Measurements from ENCODE around the gene ACTN4.
A peak's percentile ranks its signal among the peaks of the same experiment; 100 is the strongest.

Gene ACTN4

DNA sequence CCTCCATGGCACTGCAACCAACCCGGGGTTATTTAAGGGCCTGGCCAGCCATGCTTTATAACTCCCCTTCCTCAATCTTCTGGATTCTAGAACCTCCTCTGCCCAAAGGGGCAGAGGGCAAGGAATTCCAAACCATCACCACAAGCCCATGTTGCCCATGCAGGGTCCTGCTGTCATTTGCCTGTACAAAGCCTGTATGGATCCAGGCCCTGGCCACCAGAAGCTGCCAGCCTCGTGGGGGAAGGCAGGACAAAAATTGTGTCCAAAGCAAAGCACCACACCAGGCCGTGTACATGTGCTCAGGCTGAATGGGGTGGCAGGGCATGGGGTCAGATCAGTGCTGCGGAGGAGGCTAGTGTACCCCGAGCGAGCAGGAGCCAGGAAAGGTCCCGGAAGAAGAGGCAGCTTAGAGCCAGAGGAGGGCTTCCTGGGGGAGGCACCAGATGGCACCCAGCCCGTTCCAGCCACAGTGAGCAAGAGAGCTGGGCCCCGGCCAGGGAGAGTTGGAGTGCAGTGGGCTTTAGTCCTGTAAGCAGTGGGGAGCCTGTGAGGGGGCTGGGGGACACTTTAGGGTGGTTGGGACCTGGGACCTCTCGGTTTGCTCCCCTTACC lies 61.1 kb downstream of the ACTN4 start:
- Histone ChIP-seq H3K27me3 (ENCODE audit: control insufficient read depth in 2 of 2, insufficient read depth in 2 of 2, low read length in 2 of 2) (no peaks in the 10 kb centered on the region), H3K4me3 (ENCODE audit: low read length in 2 of 2) (no peak overlapping the region), H3K36me3 (ENCODE audit: control insufficient read depth in 2 of 2, insufficient read depth in 2 of 2, low read length in 2 of 2) (peaks cover 92 to 98% of the 10 kb centered on the region in 2 donors), H3K4me1 (ENCODE audit: control insufficient read depth in 2 of 2, insufficient read depth in 2 of 2, low read length in 2 of 2) (peaks cover 10 to 18% of the 10 kb centered on the region in 2 donors), H3K9me3 (ENCODE audit: control insufficient read depth in 2 of 2, low read length in 2 of 2) (no peaks in the 10 kb centered on the region), H3K9ac (ENCODE audit: low read depth in 1 of 2, low read length in 2 of 2) (no peak overlapping the region), H3K27ac (ENCODE audit: low read depth in 2 of 2, low read length in 2 of 2) (peak overlapping the region; percentile 49)

GRCh38 chr19:38709119-38709518 lies 61.7 kb downstream of the ACTN4 start:
- peak overlapping the region; percentile 14 to 24 for H3K27ac ChIP-seq (ENCODE audit: low read depth in 2 of 2, low read length in 2 of 2)

GRCh38 chr19:38709671-38710415 lies 62.4 kb downstream of the ACTN4 start:
- Histone ChIP-seq H3K4me3 (ENCODE audit: low read length in 2 of 2) (no peak overlapping the region), H3K27ac (ENCODE audit: low read depth in 2 of 2, low read length in 2 of 2) (peak overlapping the region in 1 of 2 donors; percentile 14), H3K9me3 (ENCODE audit: control insufficient read depth in 2 of 2, low read length in 2 of 2) (no peaks in the 10 kb centered on the region), H3K4me1 (ENCODE audit: control insufficient read depth in 2 of 2, insufficient read depth in 2 of 2, low read length in 2 of 2) (peaks cover 10 to 18% of the 10 kb centered on the region in 2 donors), H3K27me3 (ENCODE audit: control insufficient read depth in 2 of 2, insufficient read depth in 2 of 2, low read length in 2 of 2) (no peaks in the 10 kb centered on the region), H3K36me3 (ENCODE audit: control insufficient read depth in 2 of 2, insufficient read depth in 2 of 2, low read length in 2 of 2) (peaks cover 93 to 97% of the 10 kb centered on the region in 2 donors), H3K9ac (ENCODE audit: low read depth in 1 of 2, low read length in 2 of 2) (no peak overlapping the region)

More at GRCh38 chr19:38709119-38709518, 61.7 kb downstream of the ACTN4 start:
- Histone ChIP-seq H3K4me1 (ENCODE audit: control insufficient read depth in 2 of 2, insufficient read depth in 2 of 2, low read length in 2 of 2) (peaks cover 10 to 18% of the 10 kb centered on the region in 2 donors), H3K27me3 (ENCODE audit: control insufficient read depth in 2 of 2, insufficient read depth in 2 of 2, low read length in 2 of 2) (no peaks in the 10 kb centered on the region), H3K9ac (ENCODE audit: low read depth in 1 of 2, low read length in 2 of 2) (no peak overlapping the region), H3K36me3 (ENCODE audit: control insufficient read depth in 2 of 2, insufficient read depth in 2 of 2, low read length in 2 of 2) (peaks cover 93 to 97% of the 10 kb centered on the region in 2 donors), H3K4me3 (ENCODE audit: low read length in 2 of 2) (no peak overlapping the region), H3K9me3 (ENCODE audit: control insufficient read depth in 2 of 2, low read length in 2 of 2) (no peaks in the 10 kb centered on the region)

- H3K36me3 ChIP-seq (ENCODE audit: control insufficient read depth in 2 of 2, insufficient read depth in 2 of 2, low read length in 2 of 2): peaks cover 89 to 95% of the 10 kb centered on the region in 2 donors
- no peak overlapping the region for H3K9ac ChIP-seq (ENCODE audit: low read depth in 1 of 2, low read length in 2 of 2)
- H3K27ac ChIP-seq (ENCODE audit: low read depth in 2 of 2, low read length in 2 of 2): peak overlapping the region in 1 of 2 donors; percentile 27
These were observed 62.9 kb downstream of the ACTN4 start for GRCh38 chr19:38710416-38710702.

GRCh38 chr19:38710928-38711725 lies 63.7 kb downstream of the ACTN4 start:
- Histone ChIP-seq H3K27me3 (ENCODE audit: control insufficient read depth in 2 of 2, insufficient read depth in 2 of 2, low read length in 2 of 2) (no peaks in the 10 kb centered on the region), H3K9ac (ENCODE audit: low read depth in 1 of 2, low read length in 2 of 2) (no peak overlapping the region), H3K36me3 (ENCODE audit: control insufficient read depth in 2 of 2, insufficient read depth in 2 of 2, low read length in 2 of 2) (peaks cover 83 to 92% of the 10 kb centered on the region in 2 donors), H3K4me1 (ENCODE audit: control insufficient read depth in 2 of 2, insufficient read depth in 2 of 2, low read length in 2 of 2) (peaks cover 8 to 14% of the 10 kb centered on the region in 2 donors), H3K4me3 (ENCODE audit: low read length in 2 of 2) (no peak overlapping the region), H3K9me3 (ENCODE audit: control insufficient read depth in 2 of 2, low read length in 2 of 2) (no peaks in the 10 kb centered on the region), H3K27ac (ENCODE audit: low read depth in 2 of 2, low read length in 2 of 2) (peak overlapping the region in 1 of 2 donors; percentile 27)

More at GRCh38 chr19:38710416-38710702, 62.9 kb downstream of the ACTN4 start:
- Histone ChIP-seq H3K4me3 (ENCODE audit: low read length in 2 of 2) (no peak overlapping the region), H3K9me3 (ENCODE audit: control insufficient read depth in 2 of 2, low read length in 2 of 2) (no peaks in the 10 kb centered on the region), H3K4me1 (ENCODE audit: control insufficient read depth in 2 of 2, insufficient read depth in 2 of 2, low read length in 2 of 2) (peaks cover 10 to 18% of the 10 kb centered on the region in 2 donors), H3K27me3 (ENCODE audit: control insufficient read depth in 2 of 2, insufficient read depth in 2 of 2, low read length in 2 of 2) (no peaks in the 10 kb centered on the region)

- H3K9ac ChIP-seq (ENCODE audit: low read depth in 1 of 2, low read length in 2 of 2): no peak overlapping the region
- peaks cover 83 to 92% of the 10 kb centered on the region in 2 donors for H3K36me3 ChIP-seq (ENCODE audit: control insufficient read depth in 2 of 2, insufficient read depth in 2 of 2, low read length in 2 of 2)
- peaks cover 7 to 11% of the 10 kb centered on the region in 2 donors for H3K4me1 ChIP-seq (ENCODE audit: control insufficient read depth in 2 of 2, insufficient read depth in 2 of 2, low read length in 2 of 2)
These were observed 64.3 kb downstream of the ACTN4 start for GRCh38 chr19:38711726-38712153.

GRCh38 chr19:38712161-38712748 lies 64.8 kb downstream of the ACTN4 start:
- Histone ChIP-seq H3K4me1 (ENCODE audit: control insufficient read depth in 2 of 2, insufficient read depth in 2 of 2, low read length in 2 of 2) (peaks cover 6 to 7% of the 10 kb centered on the region in 2 donors), H3K36me3 (ENCODE audit: control insufficient read depth in 2 of 2, insufficient read depth in 2 of 2, low read length in 2 of 2) (peaks cover 83 to 92% of the 10 kb centered on the region in 2 donors), H3K9ac (ENCODE audit: low read depth in 1 of 2, low read length in 2 of 2) (no peak overlapping the region), H3K9me3 (ENCODE audit: control insufficient read depth in 2 of 2, low read length in 2 of 2) (no peaks in the 10 kb centered on the region), H3K4me3 (ENCODE audit: low read length in 2 of 2) (no peak overlapping the region), H3K27me3 (ENCODE audit: control insufficient read depth in 2 of 2, insufficient read depth in 2 of 2, low read length in 2 of 2) (no peaks in the 10 kb centered on the region), H3K27ac (ENCODE audit: low read depth in 2 of 2, low read length in 2 of 2) (peak overlapping the region in 1 of 2 donors; percentile 23)

More at GRCh38 chr19:38711726-38712153, 64.3 kb downstream of the ACTN4 start:
- Histone ChIP-seq H3K27me3 (ENCODE audit: control insufficient read depth in 2 of 2, insufficient read depth in 2 of 2, low read length in 2 of 2) (no peaks in the 10 kb centered on the region), H3K9me3 (ENCODE audit: control insufficient read depth in 2 of 2, low read length in 2 of 2) (no peaks in the 10 kb centered on the region), H3K4me3 (ENCODE audit: low read length in 2 of 2) (no peak overlapping the region), H3K27ac (ENCODE audit: low read depth in 2 of 2, low read length in 2 of 2) (peak overlapping the region in 1 of 2 donors; percentile 23)

GRCh38 chr19:38713227-38713649 lies 65.8 kb downstream of the ACTN4 start:
- H3K9me3 ChIP-seq (ENCODE audit: control insufficient read depth in 2 of 2, low read length in 2 of 2): no peaks in the 10 kb centered on the region
- H3K36me3 ChIP-seq (ENCODE audit: control insufficient read depth in 2 of 2, insufficient read depth in 2 of 2, low read length in 2 of 2): peaks cover 82 to 91% of the 10 kb centered on the region in 2 donors
- peaks cover 0 to 7% of the 10 kb centered on the region in 2 donors for H3K4me1 ChIP-seq (ENCODE audit: control insufficient read depth in 2 of 2, insufficient read depth in 2 of 2, low read length in 2 of 2)
- H3K27ac ChIP-seq (ENCODE audit: low read depth in 2 of 2, low read length in 2 of 2): no peak overlapping the region
- no peak overlapping the region for H3K4me3 ChIP-seq (ENCODE audit: low read length in 2 of 2)
- H3K27me3 ChIP-seq (ENCODE audit: control insufficient read depth in 2 of 2, insufficient read depth in 2 of 2, low read length in 2 of 2): no peaks in the 10 kb centered on the region
- H3K9ac ChIP-seq (ENCODE audit: low read depth in 1 of 2, low read length in 2 of 2): no peak overlapping the region

DNA sequence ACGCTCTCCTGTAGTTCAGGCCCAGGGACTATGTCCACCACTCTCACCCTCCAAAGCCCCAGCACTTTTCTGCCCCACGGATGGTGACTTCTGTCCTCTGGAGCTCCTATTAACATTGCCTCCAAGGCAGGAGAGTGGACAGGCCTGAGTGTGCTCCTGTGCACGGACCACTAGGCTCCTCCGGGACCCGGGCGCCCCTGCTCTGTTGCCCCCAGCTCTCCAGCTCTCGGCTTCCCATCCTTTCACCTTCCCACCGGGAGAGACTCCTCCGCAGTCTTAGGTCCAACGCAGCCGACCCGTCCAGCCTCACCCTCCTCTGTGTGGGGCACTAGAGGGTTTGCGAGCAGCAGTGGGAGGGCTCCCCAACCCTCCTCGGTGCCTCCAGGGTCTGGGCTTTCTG lies 66.4 kb downstream of the ACTN4 start:
- peaks cover 0 to 7% of the 10 kb centered on the region in 2 donors for H3K4me1 ChIP-seq (ENCODE audit: control insufficient read depth in 2 of 2, insufficient read depth in 2 of 2, low read length in 2 of 2)
- no peak overlapping the region for H3K27ac ChIP-seq (ENCODE audit: low read depth in 2 of 2, low read length in 2 of 2)
- H3K9me3 ChIP-seq (ENCODE audit: control insufficient read depth in 2 of 2, low read length in 2 of 2): no peaks in the 10 kb centered on the region
- H3K27me3 ChIP-seq (ENCODE audit: control insufficient read depth in 2 of 2, insufficient read depth in 2 of 2, low read length in 2 of 2): no peaks in the 10 kb centered on the region
- H3K36me3 ChIP-seq (ENCODE audit: control insufficient read depth in 2 of 2, insufficient read depth in 2 of 2, low read length in 2 of 2): peaks cover 83 to 90% of the 10 kb centered on the region in 2 donors
- no peak overlapping the region for H3K9ac ChIP-seq (ENCODE audit: low read depth in 1 of 2, low read length in 2 of 2)
- no peak overlapping the region for H3K4me3 ChIP-seq (ENCODE audit: low read length in 2 of 2)
